ENCODE measurements around the gene SDHB. TPM values are rescaled to one million over a fixed set of nuclear protein-coding genes. Genes with fewer than 3 reads are reported as not detected.
A peak's percentile ranks its signal among the peaks of the same experiment; 100 is the strongest.

SDHB gene
- total and polyA plus RNA-seq, 2 of the 8 experiments (the other 6 are each of a cell fraction or from before 2014, with no cell fraction given): 84.0 to 98.7 TPM

- no peak overlapping the region for H3K56ac ChIP-seq (replicated peaks; ENCODE audit: insufficient read length, low read depth, low read length)
- H3K23me2 ChIP-seq (ENCODE audit: low read depth, low read length): no peaks in the 10 kb centered on the region
- H3K79me2 ChIP-seq (ENCODE audit: control insufficient read depth in 1 of 2, insufficient read depth in 2 of 2, low read length in 2 of 2): no peaks in the 10 kb centered on the region
- H3K18ac ChIP-seq (ENCODE audit: extremely low read depth, low read length): no peak overlapping the region
- H2AFZ ChIP-seq (ENCODE audit: low read length): no peak overlapping the region; the same call in 1 of the 2 replicates
- 0 out of 2 replicates have a peak overlapping the region, but pooled peaks have one; percentile 29 for H4K8ac ChIP-seq (ENCODE audit: extremely low read depth, insufficient read depth, low read length)
- H3K27me3 ChIP-seq (replicated peaks in 1 of 4; ENCODE audit: control insufficient read depth in 3 of 4, extremely low read depth in 1 of 4, insufficient read depth in 3 of 4, low read length in 3 of 4): no peaks in the 10 kb centered on the region; a peak in 1 of 7 replicates
- no peak overlapping the region for H4K91ac ChIP-seq (replicated peaks; ENCODE audit: insufficient read length, low read length)
- H4K20me1 ChIP-seq (replicated peaks in 1 of 2; ENCODE audit: control insufficient read depth in 1 of 2, insufficient read depth in 2 of 2, low read length in 2 of 2): no peaks in the 10 kb centered on the region
- H2BK120ac ChIP-seq (replicated peaks; ENCODE audit: low read depth, low read length): no peak overlapping the region
- no peak overlapping the region for H3K14ac ChIP-seq (ENCODE audit: insufficient read length)
- no peak overlapping the region for H3K9ac ChIP-seq (replicated peaks in 1 of 4; ENCODE audit: extremely low read depth in 1 of 4, low read depth in 3 of 4, low read length in 3 of 4)
- 86% methylated on average over 13 of the region's 13 CpGs; no CpG with 5 or more reads in 1 of the 2 experiments for WGBS, 2 experiments (ENCODE audit: extremely low coverage in 1 of 2, insufficient coverage in 1 of 2, insufficient read length in 1 of 2, insufficient replicate concordance in 2 of 2, low coverage in 1 of 2, low lambda C conversion rate in 2 of 2, missing lambda C conversion rate in 1 of 2)
- no peak overlapping the region for H2BK12ac ChIP-seq (ENCODE audit: low read depth, low read length)
- no peaks in the 10 kb centered on the region for H3K9me3 ChIP-seq (ENCODE audit: insufficient read depth in 2 of 2, low read depth in 1 of 2, low read length in 1 of 2)
- no peak overlapping the region for H3K27ac ChIP-seq (ENCODE audit: low read depth, low read length)
- H2BK15ac ChIP-seq (ENCODE audit: low read length): no peak overlapping the region
- DNase-seq (ENCODE audit: low read depth in 1 of 2, low spot score in 2 of 2) (no peak), FAIRE-seq (no peak)
- H3K23ac ChIP-seq (ENCODE audit: insufficient read length): no peak overlapping the region
- H3K4me3 ChIP-seq (ENCODE audit: extremely low read depth in 1 of 4, insufficient read depth in 2 of 4, low read depth in 3 of 4, low read length in 4 of 4): no peak overlapping the region
- POLR2A ChIA-PET (ENCODE audit: partially characterized antibody): interaction anchor here (0.6 to 1.4 kb wide), 2 partner anchors 14 to 195 kb away, joined by 3 to 4 read pairs; no protein-coding TSS in a partner anchor
- no peak overlapping the region for H3K4me2 ChIP-seq (ENCODE audit: insufficient read depth in 1 of 2, low read depth in 2 of 2, low read length in 2 of 2)
- CTCF ChIA-PET (ENCODE audit: partially characterized antibody): interaction anchor here (0.8 to 1.9 kb wide), 3 partner anchors 27 to 238 kb away, joined by 3 to 5 read pairs (median 3); no protein-coding TSS in a partner anchor
- no peak overlapping the region for H2BK20ac ChIP-seq (ENCODE audit: low read length)
- no peak overlapping the region for H4K5ac ChIP-seq (ENCODE audit: insufficient read length, low read depth, low read length)
- no peak overlapping the region; the same call in 1 of the 2 replicates for H2AK5ac ChIP-seq (ENCODE audit: low read depth, low read length)
- no peak overlapping the region for H3K4ac ChIP-seq (replicated peaks; ENCODE audit: insufficient read length, low read depth, low read length)
- no peaks in the 10 kb centered on the region for H3K36me3 ChIP-seq (ENCODE audit: control insufficient read depth in 2 of 4, insufficient read depth in 4 of 4, low read length in 3 of 4)
- 0 out of 7 replicates have a peak, but pooled peaks cover 0 to 2% (median under 1%) of the 10 kb centered on the region in 4 experiments for H3K4me1 ChIP-seq (replicated peaks in 1 of 4; ENCODE audit: control insufficient read depth in 3 of 4, insufficient read depth in 4 of 4, low read length in 3 of 4)
- H3K79me1 ChIP-seq (ENCODE audit: low read depth, low read length): no peaks in the 10 kb centered on the region
- no peak overlapping the region for H2BK5ac ChIP-seq (ENCODE audit: low read depth, low read length)
- TF ChIP-seq ASH2L (IDR thresholded peaks at IDR 0.05; ENCODE audit: low read length): no peak
- no peak for TF ChIP-seq NRF1 (IDR thresholded peaks at IDR 0.05; ENCODE audit: low read depth, low read length)
- TF ChIP-seq RNF2 (IDR thresholded peaks at IDR 0.05; ENCODE audit: borderline replicate concordance, low read depth, low read length, missing control alignments, poor library complexity, severe bottlenecking): no peak
- no peak for TF ChIP-seq POU5F1 (IDR thresholded peaks at IDR 0.05; ENCODE audit: low read depth, low read length)
- TF ChIP-seq ATF2 (IDR thresholded peaks at IDR 0.05; ENCODE audit: low read length): no peak
- no peak for TF ChIP-seq RAD21 (IDR thresholded peaks at IDR 0.05 in 1 of 2, conservative IDR thresholded peaks at IDR 0.05 in 1 of 2; ENCODE audit: low read depth in 2 of 2, low read length in 2 of 2)
- TF ChIP-seq KDM1A (IDR thresholded peaks at IDR 0.05; ENCODE audit: borderline replicate concordance, low read length): no peak
- TF ChIP-seq MAX (IDR thresholded peaks at IDR 0.05): no peak
Measured at GRCh38 chr1:17098446-17099317, 44.9 kb upstream of the SDHB start.
